Large intestine (tissue), 3 donors: ENCODE results near the gene SEC16A. TPM values are rescaled to one million over a fixed set of nuclear protein-coding genes. Genes with fewer than 3 reads are reported as not detected.

Experiments
- DNase-seq, 2 donors: peaks; one replicate each; pipeline versions ENCODE4 v3.0.0 to v3.0.0-alpha.2; 2013
- H3K27ac ChIP-seq: one replicate; pipeline ENCODE4 v1.5.1; 2013; ENCODE audit warnings: low read length
- H3K27me3 ChIP-seq: 2 replicates; pipeline ENCODE4 v1.6.1; 2013; ENCODE audit warnings: low read length; ENCODE audit not compliant: control insufficient read depth, insufficient read depth
- H3K36me3 ChIP-seq: 2 replicates; pipeline ENCODE4 v1.6.1; 2013; ENCODE audit warnings: low read length; ENCODE audit not compliant: control insufficient read depth, insufficient read depth
- H3K4me1 ChIP-seq: one replicate; pipeline ENCODE4 v1.6.1; 2013; ENCODE audit warnings: low read length; ENCODE audit not compliant: control insufficient read depth, insufficient read depth
- H3K4me3 ChIP-seq: one replicate; pipeline ENCODE4 v1.5.1; 2013; ENCODE audit warnings: low read length
- H3K9me3 ChIP-seq: one replicate; pipeline ENCODE4 v1.6.1; 2013; ENCODE audit warnings: mild to moderate bottlenecking, low read depth, low read length, moderate library complexity; ENCODE audit not compliant: control insufficient read depth
- WGBS: methylation state at CpG from one replicate; pipeline ENCODE4 v1.1.5; 2013; ENCODE audit warnings: low lambda C conversion rate; ENCODE audit not compliant: insufficient coverage; 5-methylcytosine and 5-hydroxymethylcytosine counted together
- polyA plus RNA-seq: library from polyadenylated mRNA; unstranded; fragments of 120-200 nt; gene quantifications from one replicate; pipeline ENCODE4 v1.2.1, GENCODE V29; 2013

SEC16A gene
- polyA plus RNA-seq, 1 donor, result 51.4 TPM

GRCh38 chr9:136442265-136442664 lies 40.6 kb downstream of the SEC16A start:
- Histone ChIP-seq H3K4me3 (no peak overlapping the region), H3K9me3 (no peaks in the 10 kb centered on the region), H3K4me1 (peaks cover 8% of the 10 kb centered on the region), H3K36me3 (peaks cover 66% of the 10 kb centered on the region), H3K27ac (no peak overlapping the region), H3K27me3 (no peaks in the 10 kb centered on the region)
- no peak for DNase-seq
- no CpG with 5 or more reads among the region's 5 CpGs for WGBS

GRCh38 chr9:136441681-136442245 lies 41.1 kb downstream of the SEC16A start:
- H3K36me3 ChIP-seq, result peaks cover 61% of the 10 kb centered on the region
- WGBS, result no CpG with 5 or more reads among the region's 17 CpGs
- H3K27me3 ChIP-seq, result no peaks in the 10 kb centered on the region

GRCh38 chr9:136441191-136441680 lies 41.6 kb downstream of the SEC16A start:
- Histone ChIP-seq H3K4me3 (no peak overlapping the region), H3K27ac (no peak overlapping the region), H3K4me1 (peaks cover 9% of the 10 kb centered on the region), H3K36me3 (peaks cover 57% of the 10 kb centered on the region), H3K27me3 (no peaks in the 10 kb centered on the region), H3K9me3 (no peaks in the 10 kb centered on the region)
- no CpG with 5 or more reads among the region's 15 CpGs for WGBS
- DNase-seq, result no peak

More at GRCh38 chr9:136441681-136442245, 41.1 kb downstream of the SEC16A start:
- peaks cover 9% of the 10 kb centered on the region for H3K4me1 ChIP-seq
- no peak overlapping the region for H3K4me3 ChIP-seq
- no peaks in the 10 kb centered on the region for H3K9me3 ChIP-seq
- no peak for DNase-seq
- no peak overlapping the region for H3K27ac ChIP-seq

- no CpG with 5 or more reads among the region's 90 CpGs for WGBS
- Histone ChIP-seq H3K4me1 (peaks cover 9% of the 10 kb centered on the region), H3K4me3 (peak within 1 kb of the TSS; percentile 65), H3K9me3 (peaks cover 2% of the 10 kb centered on the region), H3K27ac (no peak within 1 kb of the TSS), H3K27me3 (no peaks in the 10 kb centered on the region), H3K36me3 (peaks cover 54% of the 10 kb centered on the region)
- DNase-seq, result peak; percentile 40 to 81
Observed at GRCh38 chr9:136439481-136440408, 43.1 kb downstream of the SEC16A start, which contains the start of gene INPP5E. INPP5E (minus strand) TSS chr9:136439845; CDS start chr9:136439419, 426 bp downstream.

GRCh38 chr9:136438548-136439480 lies 44.0 kb downstream of the SEC16A start:
- Histone ChIP-seq H3K27me3 (no peaks in the 10 kb centered on the region), H3K9me3 (peaks cover 2% of the 10 kb centered on the region), H3K36me3 (peaks cover 51% of the 10 kb centered on the region), H3K4me3 (peak overlapping the region; percentile 65), H3K4me1 (peaks cover 9% of the 10 kb centered on the region), H3K27ac (no peak overlapping the region)
- DNase-seq, result no peak
- no CpG with 5 or more reads among the region's 91 CpGs for WGBS

GRCh38 chr9:136437839-136438547 lies 44.8 kb downstream of the SEC16A start:
- H3K4me1 ChIP-seq, result peaks cover 9% of the 10 kb centered on the region
- no peaks in the 10 kb centered on the region for H3K27me3 ChIP-seq
- no CpG with 5 or more reads among the region's 37 CpGs for WGBS
- H3K27ac ChIP-seq, result no peak overlapping the region
- H3K4me3 ChIP-seq, result peak overlapping the region; percentile 65
- H3K36me3 ChIP-seq, result peaks cover 47% of the 10 kb centered on the region
- H3K9me3 ChIP-seq, result peaks cover 2% of the 10 kb centered on the region
- peak in 1 of 2 donors; percentile 22 for DNase-seq

GRCh38 chr9:136437430-136437829 lies 45.4 kb downstream of the SEC16A start:
- Histone ChIP-seq H3K4me3 (peak overlapping the region; percentile 65), H3K36me3 (peaks cover 44% of the 10 kb centered on the region), H3K4me1 (peaks cover 9% of the 10 kb centered on the region), H3K27me3 (no peaks in the 10 kb centered on the region), H3K27ac (no peak overlapping the region), H3K9me3 (peaks cover 2% of the 10 kb centered on the region)
- WGBS, result no CpG with 5 or more reads among the region's 8 CpGs
- peak in 1 of 2 donors; percentile 43 for DNase-seq

- Histone ChIP-seq H3K36me3 (peaks cover 39% of the 10 kb centered on the region), H3K4me3 (no peak overlapping the region), H3K4me1 (peaks cover 9% of the 10 kb centered on the region), H3K27ac (no peak overlapping the region), H3K27me3 (no peaks in the 10 kb centered on the region), H3K9me3 (peaks cover 2% of the 10 kb centered on the region)
- DNase-seq, result no peak
- WGBS, result no CpG with 5 or more reads among the region's 25 CpGs
Observed at GRCh38 chr9:136436055-136436634, 46.7 kb downstream of the SEC16A start.

GRCh38 chr9:136434580-136435169 lies 48.2 kb downstream of the SEC16A start:
- Histone ChIP-seq H3K4me1 (peaks cover 9% of the 10 kb centered on the region), H3K27me3 (no peaks in the 10 kb centered on the region), H3K27ac (no peak overlapping the region), H3K36me3 (peaks cover 40% of the 10 kb centered on the region), H3K9me3 (peaks cover 2% of the 10 kb centered on the region), H3K4me3 (no peak overlapping the region)
- no CpG with 5 or more reads among the region's 17 CpGs for WGBS
- DNase-seq, result no peak
